Endothelial cell of umbilical vein (primary cell): ENCODE results near the gene FMNL2. TPM values are rescaled to one million over a fixed set of nuclear protein-coding genes. Genes with fewer than 3 reads are reported as not detected.

Experiments used
- BruUV-seq: library from RNA; stranded (reverse); fragments of 400-500 nt; replicated peaks from 2 replicates; lab custom pipeline; 2021; lab: Mats Ljungman, UMichigan
- CTCF ChIA-PET: fragments of 300-600, 350-600 bp; sonication (Branson Sonifier 250); formaldehyde crosslinking; loops from one replicate; lab custom pipeline; 2021; ENCODE audit warnings: antibody characterized with exemption, inconsistent platforms; lab: Charles Lee
- POLR2A ChIA-PET: fragments of 300-600, 350-600 bp; sonication (Branson Sonifier 250); formaldehyde crosslinking; loops from one replicate; lab custom pipeline; 2021; ENCODE audit warnings: antibody characterized with exemption, inconsistent platforms; lab: Charles Lee
- DNase-seq: peaks from one replicate; pipeline ENCODE4 v3.0.0-alpha.2; 2011; ENCODE audit warnings: low read depth, low spot score
- FAIRE-seq: peaks from 2 replicates; lab custom pipeline; 2011; peaks lifted over from hg19 to GRCh38; lab: Jason Lieb, UNC
- H2AFZ ChIP-seq: 2 replicates; pipeline ENCODE4 v1.6.0; 2012; ENCODE audit warnings: low read depth, low read length, control low read depth, inconsistent platforms
- H3K27ac ChIP-seq: 2 replicates; pipeline ENCODE4 v1.5.1; 2011; ENCODE audit warnings: low read depth, mild to moderate bottlenecking, control low read depth, low read length, moderate library complexity; ENCODE audit not compliant: insufficient read depth
- H3K27me3 ChIP-seq, 2 experiments: 2 replicates each; pipeline versions ENCODE4 v1.6.0 to v1.6.1; 2011; ENCODE audit warnings: low read length in 2 of 2, mixed read lengths in 1 of 2; ENCODE audit not compliant: control insufficient read depth in 2 of 2, insufficient read depth in 2 of 2
- H3K36me3 ChIP-seq, 2 experiments: 2 replicates in 1 of 2; 3 replicates in 1 of 2; pipeline ENCODE4 v1.5.1; 2011; ENCODE audit warnings: low read length in 2 of 2, mild to moderate bottlenecking in 1 of 2, moderate library complexity in 1 of 2; ENCODE audit not compliant: control insufficient read depth in 2 of 2, insufficient read depth in 2 of 2; ENCODE audit errors: extremely low read depth in 1 of 2
- H3K4me1 ChIP-seq: 3 replicates; pipeline ENCODE4 v1.5.1; 2011; ENCODE audit warnings: mild to moderate bottlenecking, low read length; ENCODE audit not compliant: control insufficient read depth, insufficient read depth; ENCODE audit errors: extremely low read depth
- H3K4me2 ChIP-seq: 2 replicates; pipeline ENCODE4 v1.6.1; 2011; ENCODE audit warnings: low read length, control low read depth, mixed read lengths; ENCODE audit not compliant: insufficient read depth
- H3K4me3 ChIP-seq, 3 experiments: fragments of 200-600 bp in 1 of 3; sonication (generic), shearing (Covaris generic) in 1 of 3; replicated peaks in 1 of 3; 2 replicates each; pipeline ENCODE4 v1.5.1; 2011 to 2016; ENCODE audit warnings: control low read depth in 3 of 3, low read length in 3 of 3, mild to moderate bottlenecking in 2 of 3, inconsistent platforms in 1 of 3, low read depth in 1 of 3, moderate library complexity in 1 of 3; ENCODE audit not compliant: insufficient read depth in 1 of 3
- H3K79me2 ChIP-seq: 2 replicates; pipeline ENCODE4 v1.6.0; 2012; ENCODE audit warnings: low read length, inconsistent platforms; ENCODE audit not compliant: control insufficient read depth, insufficient read depth
- H3K9ac ChIP-seq: replicated peaks from 2 replicates; pipeline ENCODE3; 2011; ENCODE audit warnings: low read length, control low read depth; ENCODE audit not compliant: insufficient read depth; ENCODE audit errors: extremely low read depth
- H3K9me1 ChIP-seq: replicated peaks from 3 replicates; pipeline ENCODE4 v1.6.0; 2011; ENCODE audit warnings: mild to moderate bottlenecking, low read length; ENCODE audit not compliant: control insufficient read depth, insufficient read depth; ENCODE audit errors: extremely low read depth
- H3K9me3 ChIP-seq: replicated peaks from 2 replicates; pipeline ENCODE4 v1.5.1; 2012; ENCODE audit warnings: low read length, inconsistent platforms; ENCODE audit not compliant: control insufficient read depth, insufficient read depth
- H4K20me1 ChIP-seq: replicated peaks from 2 replicates; pipeline ENCODE3; 2011; ENCODE audit warnings: mild to moderate bottlenecking, low read length; ENCODE audit not compliant: control insufficient read depth, insufficient read depth; ENCODE audit errors: extremely low read depth
- EZH2 ChIP-seq: IDR thresholded peaks from 2 replicates; pipeline ENCODE4 v1.6.1; 2012; ENCODE audit warnings: borderline replicate concordance, low read depth, mild to moderate bottlenecking, moderate library complexity, low read length, inconsistent platforms; ENCODE audit not compliant: severe bottlenecking
- FOS ChIP-seq: IDR thresholded peaks from 2 replicates; pipeline ENCODE4 v1.6.1; 2011; ENCODE audit warnings: mild to moderate bottlenecking, low read length, moderate library complexity, borderline replicate concordance; ENCODE audit not compliant: insufficient read depth
- GATA2 ChIP-seq: IDR thresholded peaks from 2 replicates; pipeline ENCODE4 v1.7.0; 2011; ENCODE audit warnings: low read depth, mild to moderate bottlenecking, moderate library complexity, mixed read lengths, low read length; ENCODE audit not compliant: insufficient read length, insufficient read depth
- JUN ChIP-seq: IDR thresholded peaks from 2 replicates; pipeline ENCODE4 v1.6.1; 2011; ENCODE audit warnings: borderline replicate concordance, low read depth; ENCODE audit not compliant: insufficient read length, insufficient read depth
- MYC ChIP-seq: IDR thresholded peaks from one replicate; pipeline ENCODE4 v1.6.1; 2011; ENCODE audit warnings: mild to moderate bottlenecking, low read depth, low read length
- POLR2A ChIP-seq: IDR thresholded peaks from 2 replicates; pipeline ENCODE4 v1.6.1; 2012; ENCODE audit warnings: low read depth, mild to moderate bottlenecking, control low read depth, low read length
- POLR2AphosphoS5 ChIP-seq: IDR thresholded peaks from 2 replicates; pipeline ENCODE4 v1.6.1; 2012; ENCODE audit warnings: low read depth, mild to moderate bottlenecking, control low read depth, low read length, moderate library complexity; ENCODE audit not compliant: insufficient read depth
- dilution Hi-C: fragments of 300-500 bp; cut with MboI; formaldehyde crosslinking; loops from one replicate; pipeline ENCODE4 v1.15.0; 2019; ENCODE audit warnings: low sequenced_read_pairs; ENCODE audit not compliant: extremely low pct_ligation_motif_present
- intact Hi-C: fragments of 100-400 bp; cut with micrococcal nuclease; formaldehyde crosslinking; loops from one replicate; pipeline ENCODE4 v1.10.0; 2022
- polyA plus RNA-seq, 4 experiments: library from polyadenylated mRNA; depleted of rRNA in 3 of 4; stranded (reverse) in 3 of 4; unstranded in 1 of 4; fragments of >200 nt; gene quantifications; 2 replicates each; pipeline versions ENCODE4 v1.2.1 to v1.2.3, GENCODE V29; 2011 to 2012; ENCODE audit warnings: missing spikeins in 1 of 4
- small RNA-seq: library from RNA; depleted of rRNA; stranded (forward); fragments of <200 nt; gene quantifications from one replicate; pipeline ENCODE3, GENCODE V24; 2012; ENCODE audit warnings: low replicate concordance, low read depth; ENCODE audit not compliant: insufficient read depth, insufficient read length
- total RNA-seq: library from RNA; stranded (reverse); gene quantifications from 2 replicates; pipeline ENCODE4 v1.2.3, GENCODE V29; 2021
- TF ChIP-seq, protein P1 (sequence below), 2 donors: IDR thresholded peaks; 1 replicate in 1 of 2; 2 replicates in 1 of 2; pipeline ENCODE4 v1.5.1; 2011; ENCODE audit warnings: low read length in 2 of 2, mild to moderate bottlenecking in 2 of 2, moderate library complexity in 2 of 2, control low read depth in 1 of 2, inconsistent platforms in 1 of 2, low read depth in 1 of 2; ENCODE audit not compliant: insufficient read depth in 1 of 2; ENCODE audit errors: extremely low read depth in 1 of 2
- TF ChIP-seq, protein P2 (sequence below): IDR thresholded peaks from 2 replicates; pipeline ENCODE4 v1.6.1; 2011; ENCODE audit not compliant: insufficient read depth, insufficient read length

The FMNL2 gene
- total and polyA plus RNA-seq, 2 donors (not counting 3 experiments of a cell fraction or from before 2014, with no cell fraction given): 8.3 to 28.0 TPM

DNA sequence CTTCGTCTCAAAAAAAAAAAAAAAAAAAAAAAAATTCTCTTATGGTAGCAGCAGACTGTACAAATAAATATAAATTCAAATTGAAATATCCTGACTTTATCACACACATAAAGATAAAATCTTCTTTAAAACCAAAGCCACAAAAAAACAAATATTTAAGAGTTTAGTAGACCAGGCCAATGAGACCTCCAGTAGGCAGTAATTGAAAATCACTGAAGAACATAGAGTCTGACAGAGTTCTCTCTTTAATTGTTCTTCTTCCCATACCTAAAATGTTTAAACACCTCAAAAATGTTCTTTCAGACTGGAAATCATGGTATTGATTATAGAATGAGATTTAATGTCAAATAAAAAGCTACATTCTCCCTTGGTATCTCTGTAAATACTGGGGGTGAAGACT lies 361.5 kb downstream of the FMNL2 start:
- FAIRE-seq (no peak), DNase-seq (no peak)
- dilution Hi-C loops: no loop called here
- Histone ChIP-seq H3K27ac (no peak overlapping the region), H3K4me3 (no peak overlapping the region), H3K9ac (no peak overlapping the region), H4K20me1 (peaks cover 9% of the 10 kb centered on the region), H3K27me3 (no peaks in the 10 kb centered on the region), H3K36me3 (peaks cover 2 to 13% of the 10 kb centered on the region in 2 experiments), H3K4me2 (no peak overlapping the region), H3K9me3 (no peaks in the 10 kb centered on the region), H3K4me1 (no peaks in the 10 kb centered on the region), H3K9me1 (no peaks in the 10 kb centered on the region), H2AFZ (no peak overlapping the region), H3K79me2 (peaks cover 80% of the 10 kb centered on the region)
- ChIA-PET POLR2A (no interaction called here), CTCF (no interaction called here)
- TF ChIP-seq EZH2 (no peak), GATA2 (no peak), POLR2A (no peak), POLR2AphosphoS5 (no peak), FOS (no peak), JUN (no peak), MYC (no peak)
- TF ChIP-seq, protein P1, sequence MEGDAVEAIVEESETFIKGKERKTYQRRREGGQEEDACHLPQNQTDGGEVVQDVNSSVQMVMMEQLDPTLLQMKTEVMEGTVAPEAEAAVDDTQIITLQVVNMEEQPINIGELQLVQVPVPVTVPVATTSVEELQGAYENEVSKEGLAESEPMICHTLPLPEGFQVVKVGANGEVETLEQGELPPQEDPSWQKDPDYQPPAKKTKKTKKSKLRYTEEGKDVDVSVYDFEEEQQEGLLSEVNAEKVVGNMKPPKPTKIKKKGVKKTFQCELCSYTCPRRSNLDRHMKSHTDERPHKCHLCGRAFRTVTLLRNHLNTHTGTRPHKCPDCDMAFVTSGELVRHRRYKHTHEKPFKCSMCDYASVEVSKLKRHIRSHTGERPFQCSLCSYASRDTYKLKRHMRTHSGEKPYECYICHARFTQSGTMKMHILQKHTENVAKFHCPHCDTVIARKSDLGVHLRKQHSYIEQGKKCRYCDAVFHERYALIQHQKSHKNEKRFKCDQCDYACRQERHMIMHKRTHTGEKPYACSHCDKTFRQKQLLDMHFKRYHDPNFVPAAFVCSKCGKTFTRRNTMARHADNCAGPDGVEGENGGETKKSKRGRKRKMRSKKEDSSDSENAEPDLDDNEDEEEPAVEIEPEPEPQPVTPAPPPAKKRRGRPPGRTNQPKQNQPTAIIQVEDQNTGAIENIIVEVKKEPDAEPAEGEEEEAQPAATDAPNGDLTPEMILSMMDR (IDR thresholded peaks at IDR 0.05; ENCODE audit: extremely low read depth in 1 of 2, insufficient read depth in 1 of 2, low read depth in 1 of 2, low read length in 2 of 2): no peak
- TF ChIP-seq, protein P2, sequence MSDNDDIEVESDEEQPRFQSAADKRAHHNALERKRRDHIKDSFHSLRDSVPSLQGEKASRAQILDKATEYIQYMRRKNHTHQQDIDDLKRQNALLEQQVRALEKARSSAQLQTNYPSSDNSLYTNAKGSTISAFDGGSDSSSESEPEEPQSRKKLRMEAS: no peak
- intact Hi-C loops: no loop called here
- BruUV-seq: no TSS peak

Small RNA genes lying within 50 kb of the gene (small RNA-seq; reads per million reads assigned to genes)
- not detected for gene AC012443.1

Other genes with a start within 250 kb of the FMNL2 start
- gene CACNB4, start 236.1 kb upstream of the FMNL2 start, total RNA-seq: 0.30 and 0.58 TPM in 2 replicates
- 0.13 and 0.23 TPM in 2 replicates for gene CACNB4, start 236.1 kb upstream of the FMNL2 start, polyA plus RNA-seq
- gene STAM2, start 159.4 kb upstream of the FMNL2 start, total RNA-seq: 25.7 and 27.5 TPM in 2 replicates
- gene STAM2, start 159.4 kb upstream of the FMNL2 start, polyA plus RNA-seq: 10.1 and 15.1 TPM in 2 replicates